ENCODE measurements around the gene DOCK3. TPM values are rescaled to one million over a fixed set of nuclear protein-coding genes. Genes with fewer than 3 reads are reported as not detected.
"Not testable (repeated sequence)": the region's sequence is repeated elsewhere in the genome, so short reads cannot be mapped to it uniquely, and the experiment has no call there.

The DOCK3 gene
- total RNA-seq, 1 experiment from 2014 or later: 8.3 TPM

DNA sequence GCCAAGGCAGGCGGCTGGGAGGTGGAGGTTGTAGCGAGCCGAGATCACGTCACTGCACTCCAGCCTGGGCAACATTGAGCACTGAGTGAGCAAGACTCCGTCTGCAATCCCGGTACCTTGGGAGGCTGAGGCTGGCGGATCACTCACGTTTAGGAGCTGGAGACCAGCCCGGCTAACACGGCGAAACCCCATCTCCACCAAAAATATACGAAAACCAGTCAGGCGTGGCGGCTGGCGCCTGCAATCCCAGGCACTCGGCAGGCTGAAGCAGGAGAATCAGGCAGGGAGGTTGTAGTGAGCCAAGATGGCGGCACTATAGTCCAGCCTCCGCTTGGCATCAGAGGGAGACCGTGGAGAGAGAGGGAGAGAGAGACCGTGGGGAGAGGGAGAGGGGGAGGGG lies 129.6 kb downstream of the DOCK3 start:
- H3K9ac ChIP-seq (ENCODE audit: extremely low read depth, insufficient read length, low read length); H3K79me2 ChIP-seq (ENCODE audit: insufficient read depth, low read length); H3K56ac ChIP-seq (ENCODE audit: insufficient read length, low read depth, low read length); H3K27me3 ChIP-seq (ENCODE audit: insufficient read depth, low read length); H2BK15ac ChIP-seq (ENCODE audit: low read depth, low read length); H2BK5ac ChIP-seq (ENCODE audit: insufficient read length, low read length); H2BK12ac ChIP-seq (ENCODE audit: insufficient read length, low read depth, low read length); H3K23me2 ChIP-seq (ENCODE audit: insufficient read length, low read depth, low read length, poor library complexity, severe bottlenecking); H3T11ph ChIP-seq (ENCODE audit: low read length); H3K27me3 Mint-ChIP-seq (ENCODE audit: low read depth); H4K5ac ChIP-seq (ENCODE audit: insufficient read length, low read depth, low read length); H3K4me3 Mint-ChIP-seq; H2AFZ ChIP-seq (ENCODE audit: low read length); H3K4ac ChIP-seq (ENCODE audit: low read depth, low read length); H2BK20ac ChIP-seq (ENCODE audit: low read depth, low read length, poor library complexity, severe bottlenecking); H3K23ac ChIP-seq (ENCODE audit: insufficient read length, low read depth, low read length); H2AK5ac ChIP-seq (ENCODE audit: insufficient read length, low read length); H4K20me1 ChIP-seq (ENCODE audit: control insufficient read depth, insufficient read depth, insufficient read length); H4K8ac ChIP-seq (replicated peaks; ENCODE audit: insufficient read length, low read depth, low read length); H3K4me1 ChIP-seq (ENCODE audit: insufficient read depth, low read length); H3K27ac Mint-ChIP-seq; H2BK120ac ChIP-seq (ENCODE audit: low read depth, low read length, poor library complexity, severe bottlenecking); H4K91ac ChIP-seq (ENCODE audit: insufficient read length, low read depth, low read length); H3K4me2 ChIP-seq (ENCODE audit: insufficient read depth, insufficient read length, low read length); DNase-seq; H3K14ac ChIP-seq (ENCODE audit: insufficient read depth, low read length); H3K18ac ChIP-seq (ENCODE audit: insufficient read length, low read depth, low read length); H3K79me1 ChIP-seq (ENCODE audit: insufficient read depth, low read depth, low read length, poor library complexity, severe bottlenecking); H3K27ac ChIP-seq (ENCODE audit: insufficient read length, low read depth, low read length): not testable (repeated sequence)
- peaks cover 20 to 23% of the 10 kb centered on the region in 2 experiments for H3K4me1 Mint-ChIP-seq
- no CpG with 5 or more reads among the region's 20 CpGs for WGBS (ENCODE audit: extremely low coverage, insufficient read length, low lambda C conversion rate)
- peaks cover 54 to 55% of the 10 kb centered on the region in 2 experiments for H3K9me3 Mint-ChIP-seq
- peaks cover 10% of the 10 kb centered on the region for H3K9me3 ChIP-seq (ENCODE audit: control insufficient read depth, low read depth, low read length)
- H3K36me3 Mint-ChIP-seq (ENCODE audit: insufficient read depth in 1 of 3, low read depth in 3 of 3): peaks cover 44 to 57% (median 55%) of the 10 kb centered on the region in 3 experiments

Data from H9 (cell line).